Lower lobe of right lung (tissue), 2 donors: Measurements from ENCODE around the gene ADAMTSL5. TPM values are rescaled to one million over a fixed set of nuclear protein-coding genes. Genes with fewer than 3 reads are reported as not detected.

Experiments
- ATAC-seq, 2 donors: fragments of 200-7000 bp; cut with Tn5 transposase; one replicate each; pipeline ENCODE4 v1.9.1; 2020 to 2022; ENCODE audit warnings: mild to moderate bottlenecking in 2 of 2, moderate library complexity in 2 of 2
- DNase-seq: peaks from one replicate; pipeline ENCODE4 v3.0.0-alpha.2; 2020
- H3K27ac ChIP-seq: fragments of 200-600 bp; one replicate; pipeline ENCODE4 v1.8.0; 2022
- H3K27me3 ChIP-seq: fragments of 200-600 bp; one replicate; pipeline ENCODE4 v1.8.0; 2022; ENCODE audit warnings: low read depth
- H3K36me3 ChIP-seq: fragments of 200-600 bp; one replicate; pipeline ENCODE4 v1.8.0; 2022; ENCODE audit warnings: mild to moderate bottlenecking
- H3K4me1 ChIP-seq: fragments of 200-600 bp; one replicate; pipeline ENCODE4 v1.8.0; 2022
- H3K4me3 ChIP-seq: fragments of 200-600 bp; one replicate; pipeline ENCODE4 v1.8.0; 2022; ENCODE audit warnings: mild to moderate bottlenecking
- H3K9me3 ChIP-seq: fragments of 200-600 bp; one replicate; pipeline ENCODE4 v1.8.0; 2022
- intact Hi-C: fragments of 100-400 bp; cut with DNase I; formaldehyde crosslinking; loops from one replicate; pipeline ENCODE4 v1.11.0; 2022
- total RNA-seq: library from RNA; stranded (reverse); fragmentation: NEBNext Ultra II Directional; extraction: Animal tissue kit (Norgen Biotek cat#: 25700); gene quantifications from one replicate; pipeline ENCODE4 v1.2.1, GENCODE V29; 2021
- TF ChIP-seq, protein P1 (sequence below): fragments of 200-600 bp; IDR thresholded peaks from one replicate; pipeline ENCODE4 v1.8.0; 2022; ENCODE audit warnings: antibody characterized with exemption, mild to moderate bottlenecking
- donor health status: DM: no; HTN: yes; CAD: no; lungs with severe emphysema.

Gene ADAMTSL5
- total RNA-seq, 1 donor from 2014 or later = 3.3 TPM

DNA sequence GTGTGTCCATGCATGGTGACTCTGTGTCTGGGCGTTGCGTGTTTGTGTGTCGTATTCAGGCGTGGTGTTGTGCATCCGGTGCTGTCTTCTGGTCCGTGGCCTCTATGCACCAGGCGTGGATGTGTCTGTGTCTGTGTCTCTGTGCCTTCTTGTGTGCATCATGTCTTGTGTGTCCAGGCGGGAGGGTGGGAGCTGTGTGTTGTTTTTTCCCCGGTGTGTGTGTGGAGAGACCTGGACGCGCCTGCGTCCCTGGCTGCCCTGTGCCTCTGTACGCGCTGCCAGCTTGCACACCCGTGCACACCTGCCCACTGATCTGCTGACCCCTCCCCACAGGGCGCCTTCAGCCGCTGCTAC, 12.1 kb upstream of the ADAMTSL5 start:
- H3K9me3 ChIP-seq = no peaks in the 10 kb centered on the region
- H3K4me3 ChIP-seq = no peak overlapping the region
- no peaks in the 10 kb centered on the region for H3K4me1 ChIP-seq
- H3K36me3 ChIP-seq = no peaks in the 10 kb centered on the region
- TF ChIP-seq, protein P1, sequence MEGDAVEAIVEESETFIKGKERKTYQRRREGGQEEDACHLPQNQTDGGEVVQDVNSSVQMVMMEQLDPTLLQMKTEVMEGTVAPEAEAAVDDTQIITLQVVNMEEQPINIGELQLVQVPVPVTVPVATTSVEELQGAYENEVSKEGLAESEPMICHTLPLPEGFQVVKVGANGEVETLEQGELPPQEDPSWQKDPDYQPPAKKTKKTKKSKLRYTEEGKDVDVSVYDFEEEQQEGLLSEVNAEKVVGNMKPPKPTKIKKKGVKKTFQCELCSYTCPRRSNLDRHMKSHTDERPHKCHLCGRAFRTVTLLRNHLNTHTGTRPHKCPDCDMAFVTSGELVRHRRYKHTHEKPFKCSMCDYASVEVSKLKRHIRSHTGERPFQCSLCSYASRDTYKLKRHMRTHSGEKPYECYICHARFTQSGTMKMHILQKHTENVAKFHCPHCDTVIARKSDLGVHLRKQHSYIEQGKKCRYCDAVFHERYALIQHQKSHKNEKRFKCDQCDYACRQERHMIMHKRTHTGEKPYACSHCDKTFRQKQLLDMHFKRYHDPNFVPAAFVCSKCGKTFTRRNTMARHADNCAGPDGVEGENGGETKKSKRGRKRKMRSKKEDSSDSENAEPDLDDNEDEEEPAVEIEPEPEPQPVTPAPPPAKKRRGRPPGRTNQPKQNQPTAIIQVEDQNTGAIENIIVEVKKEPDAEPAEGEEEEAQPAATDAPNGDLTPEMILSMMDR = no peak
- DNase-seq = no peak
- H3K27me3 ChIP-seq = peaks cover 69% of the 10 kb centered on the region
- ATAC-seq = no peak
- no peak overlapping the region for H3K27ac ChIP-seq
- intact Hi-C loops = no loop called here

DNA sequence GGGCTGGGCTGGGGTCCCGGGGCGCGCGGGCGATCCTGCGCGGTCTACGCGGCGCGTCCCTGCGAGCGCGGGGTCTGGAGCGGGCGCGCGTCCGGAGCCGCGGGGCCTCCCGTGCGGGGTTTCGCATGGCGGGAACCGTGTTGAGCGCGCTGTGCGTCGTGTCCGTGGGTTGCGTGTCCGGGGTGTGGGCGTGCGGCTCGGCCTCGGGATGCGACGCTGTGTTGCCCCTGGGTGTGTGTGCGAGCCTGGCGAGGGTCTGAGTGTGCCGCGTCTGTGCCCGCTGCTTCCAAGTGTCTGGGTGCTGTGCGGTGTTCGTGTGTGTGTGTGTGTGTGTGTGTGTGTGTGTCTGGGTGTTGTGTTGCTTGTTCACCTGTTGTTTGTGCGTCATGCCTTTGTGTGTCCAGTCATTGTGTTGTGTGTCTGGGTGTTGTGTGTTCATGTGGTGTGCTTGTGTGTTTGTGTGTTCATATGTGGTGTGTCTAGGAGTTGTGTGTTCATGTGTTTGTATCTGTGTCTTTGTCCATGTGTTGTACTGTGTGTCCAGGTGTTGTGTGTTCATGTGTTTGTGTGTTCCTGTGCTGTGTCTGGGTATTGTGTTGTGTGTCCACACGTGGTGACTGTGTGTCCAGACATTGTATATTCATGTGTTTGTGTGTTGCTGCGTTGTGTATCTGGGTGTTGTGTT, 11.6 kb upstream of the ADAMTSL5 start:
- Histone ChIP-seq H3K27me3 (peaks cover 65% of the 10 kb centered on the region), H3K4me1 (no peaks in the 10 kb centered on the region), H3K4me3 (no peak overlapping the region), H3K36me3 (no peaks in the 10 kb centered on the region), H3K9me3 (no peaks in the 10 kb centered on the region), H3K27ac (no peak overlapping the region)
- ATAC-seq (no peak), DNase-seq (no peak)
- intact Hi-C loops = no loop called here
- TF ChIP-seq, protein P1 = no peak

DNA sequence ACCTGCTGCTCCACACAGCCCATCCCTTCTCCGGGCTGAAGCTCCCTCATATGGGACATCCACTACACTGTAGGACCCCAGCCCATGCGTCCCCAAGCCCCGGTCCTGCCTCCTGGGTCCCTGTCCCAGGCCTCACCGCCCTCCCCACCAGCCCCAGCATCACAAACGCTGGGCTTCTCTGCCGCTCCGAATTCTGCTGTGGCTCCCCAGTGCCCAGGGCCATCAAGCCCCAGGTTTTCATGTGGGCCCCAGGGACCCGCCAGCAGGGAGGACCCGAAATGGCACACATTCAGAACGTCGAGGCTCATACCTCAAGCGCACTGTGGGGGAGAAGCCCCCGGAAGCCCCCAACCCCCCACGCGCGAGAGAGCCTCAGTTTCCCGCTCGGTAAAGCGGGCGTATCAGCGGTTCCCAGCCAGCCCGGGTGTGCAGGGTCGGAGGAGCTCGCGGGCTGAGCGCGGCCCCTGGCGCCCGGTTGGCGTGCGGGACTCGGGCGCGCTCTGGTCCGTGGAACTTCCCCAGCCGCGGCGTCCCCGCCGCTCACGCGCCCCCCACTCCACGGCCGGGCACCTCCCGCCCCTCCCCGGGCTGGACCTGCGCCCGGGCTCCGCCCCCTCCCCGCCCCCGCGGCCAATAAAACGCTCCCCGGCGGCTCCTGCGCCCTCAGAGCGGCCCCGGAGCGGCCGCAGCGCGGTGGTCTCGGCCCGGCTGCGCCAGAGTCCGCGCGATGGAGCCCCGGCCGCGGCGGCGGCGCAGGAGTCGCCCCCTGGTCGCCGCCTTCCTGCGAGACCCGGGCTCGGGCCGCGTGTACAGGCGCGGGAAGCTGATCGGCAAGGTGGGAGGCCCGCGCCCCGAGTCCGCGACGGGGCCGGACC, 10.8 kb upstream of the ADAMTSL5 start, which contains the start of gene PLK5:
Gene PLK5, plus strand, starts transcription at position 666 of the 875 bp plus-strand sequence. CDS start 2,920 bp downstream, outside the sequence.
- TF ChIP-seq, protein P1 = no peak
- no peak within 1 kb of the TSS for H3K4me3 ChIP-seq
- H3K9me3 ChIP-seq = no peaks in the 10 kb centered on the region
- no peak for DNase-seq
- no peaks in the 10 kb centered on the region for H3K4me1 ChIP-seq
- peaks cover 59% of the 10 kb centered on the region for H3K27me3 ChIP-seq
- no peaks in the 10 kb centered on the region for H3K36me3 ChIP-seq
- no peak for ATAC-seq
- H3K27ac ChIP-seq = no peak within 1 kb of the TSS
- intact Hi-C loops = no loop called here

DNA sequence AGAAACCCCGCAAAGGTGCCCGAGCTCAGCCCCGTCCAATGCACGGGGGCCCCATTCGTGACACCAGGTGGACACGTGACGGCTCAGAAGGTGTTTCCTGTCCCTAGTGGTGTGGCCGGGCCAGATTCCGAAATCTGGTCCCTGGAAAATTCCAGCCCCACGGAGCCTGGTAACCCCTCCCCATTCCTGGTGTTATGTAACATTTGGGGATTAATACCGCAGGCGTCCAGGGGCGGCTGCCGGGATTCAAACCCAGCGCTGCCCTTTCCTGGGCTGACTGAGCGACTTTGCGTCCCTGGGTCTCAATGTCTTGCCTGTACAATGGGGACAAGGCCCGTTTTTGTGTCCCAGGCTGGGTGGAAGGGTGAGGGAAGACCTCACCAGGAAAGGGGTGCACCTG, 10.0 kb upstream of the ADAMTSL5 start:
- Histone ChIP-seq H3K27ac (no peak overlapping the region), H3K27me3 (peaks cover 60% of the 10 kb centered on the region), H3K9me3 (no peaks in the 10 kb centered on the region), H3K4me3 (no peak overlapping the region), H3K36me3 (no peaks in the 10 kb centered on the region), H3K4me1 (no peaks in the 10 kb centered on the region)
- intact Hi-C loops = no loop called here
- no peak for ATAC-seq
- TF ChIP-seq, protein P1 = no peak
- no peak for DNase-seq

DNA sequence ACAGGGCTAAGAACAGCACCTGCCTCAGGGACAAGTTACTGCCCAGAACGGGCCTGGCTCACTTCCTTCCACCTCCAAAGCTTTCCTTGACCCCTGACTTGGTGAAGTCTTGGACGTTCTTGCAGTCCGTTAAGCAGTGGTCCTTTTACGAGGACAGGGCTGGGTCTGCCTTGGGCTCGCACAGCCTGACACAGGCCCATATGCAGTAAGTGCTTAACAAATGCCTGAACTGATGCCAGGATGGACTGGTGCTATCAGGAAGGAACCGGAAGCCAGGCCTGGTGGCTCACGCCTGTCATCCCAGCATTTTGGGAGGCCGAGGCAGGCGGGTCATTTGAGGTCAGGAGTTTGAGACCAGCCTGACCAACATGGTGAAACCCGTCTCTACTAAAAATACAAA, 9.2 kb upstream of the ADAMTSL5 start:
- DNase-seq (no peak), ATAC-seq (no peak)
- Histone ChIP-seq H3K27me3 (peaks cover 53% of the 10 kb centered on the region), H3K27ac (no peak overlapping the region), H3K9me3 (no peaks in the 10 kb centered on the region), H3K4me1 (no peaks in the 10 kb centered on the region), H3K4me3 (no peak overlapping the region), H3K36me3 (no peaks in the 10 kb centered on the region)
- intact Hi-C loops = no loop called here
- TF ChIP-seq, protein P1 = no peak
